ENCODE measurements around the gene C2CD4D.
"Not testable (repeated sequence)": the region's sequence is repeated elsewhere in the genome, so short reads cannot be mapped to it uniquely, and the experiment has no call there.

The C2CD4D gene

GRCh38 chr1:151885479-151885878, 45.9 kb upstream of the C2CD4D start:
- Histone ChIP-seq H3K27me3 (replicated peaks; ENCODE audit: insufficient read depth, low read length) (no peaks in the 10 kb centered on the region), H3K9ac (ENCODE audit: low read length) (no peak overlapping the region), H3K27ac (ENCODE audit: low read length) (no peak overlapping the region), H3F3A (ENCODE audit: insufficient read depth, low read length) (no peaks in the 10 kb centered on the region), H4K20me1 (ENCODE audit: insufficient read depth, low read length) (no peaks in the 10 kb centered on the region), H3K36me3 (replicated peaks; ENCODE audit: insufficient read depth, low read length) (no peaks in the 10 kb centered on the region), H3K4me3 (ENCODE audit: low read length) (no peak overlapping the region), H3K79me2 (ENCODE audit: low read length) (no peaks in the 10 kb centered on the region), H3K9me3 (replicated peaks; ENCODE audit: insufficient read depth, low read length) (no peaks in the 10 kb centered on the region), H2AFZ (ENCODE audit: low read length) (no peak overlapping the region), H3K9me2 (replicated peaks; ENCODE audit: insufficient read depth, low read length) (no peaks in the 10 kb centered on the region), H3K4me2 (ENCODE audit: low read depth, low read length) (no peak overlapping the region), H3K4me1 (ENCODE audit: low read length) (no peaks in the 10 kb centered on the region)
- no peak for DNase-seq
- TF ChIP-seq EZH2phosphoT487 (IDR thresholded peaks at IDR 0.05; ENCODE audit: low read length) (no peak), CTCF (IDR thresholded peaks at IDR 0.05; ENCODE audit: low read length) (no peak), EZH2 (optimal IDR thresholded peaks at IDR 0.05; ENCODE audit: low read depth, low read length) (no peak)

- H3K9me3 ChIP-seq (replicated peaks; ENCODE audit: insufficient read depth, low read length); H3K9me2 ChIP-seq (replicated peaks; ENCODE audit: insufficient read depth, low read length); H3K27me3 ChIP-seq (replicated peaks; ENCODE audit: insufficient read depth, low read length); H3K27ac ChIP-seq (ENCODE audit: low read length); H3K79me2 ChIP-seq (ENCODE audit: low read length); H3K4me3 ChIP-seq (ENCODE audit: low read length); H2AFZ ChIP-seq (ENCODE audit: low read length); H3K9ac ChIP-seq (ENCODE audit: low read length); H3K4me1 ChIP-seq (ENCODE audit: low read length); H3F3A ChIP-seq (ENCODE audit: insufficient read depth, low read length); H4K20me1 ChIP-seq (ENCODE audit: insufficient read depth, low read length); DNase-seq; H3K36me3 ChIP-seq (replicated peaks; ENCODE audit: insufficient read depth, low read length); H3K4me2 ChIP-seq (ENCODE audit: low read depth, low read length): not testable (repeated sequence)
Measured at GRCh38 chr1:151884879-151885278, 45.3 kb upstream of the C2CD4D start.

GRCh38 chr1:151884445-151884844, 44.8 kb upstream of the C2CD4D start:
- H3K4me2 ChIP-seq (ENCODE audit: low read depth, low read length); H4K20me1 ChIP-seq (ENCODE audit: insufficient read depth, low read length): not testable (repeated sequence)

GRCh38 chr1:151883898-151884297, 44.3 kb upstream of the C2CD4D start:
- H3K4me2 ChIP-seq (ENCODE audit: low read depth, low read length); H3K27me3 ChIP-seq (replicated peaks; ENCODE audit: insufficient read depth, low read length); H3K36me3 ChIP-seq (replicated peaks; ENCODE audit: insufficient read depth, low read length); H3K9ac ChIP-seq (ENCODE audit: low read length); DNase-seq; H3K4me1 ChIP-seq (ENCODE audit: low read length); H3K4me3 ChIP-seq (ENCODE audit: low read length); H3F3A ChIP-seq (ENCODE audit: insufficient read depth, low read length); H4K20me1 ChIP-seq (ENCODE audit: insufficient read depth, low read length); H3K27ac ChIP-seq (ENCODE audit: low read length); H3K9me2 ChIP-seq (replicated peaks; ENCODE audit: insufficient read depth, low read length); H3K9me3 ChIP-seq (replicated peaks; ENCODE audit: insufficient read depth, low read length); H3K79me2 ChIP-seq (ENCODE audit: low read length); H2AFZ ChIP-seq (ENCODE audit: low read length): not testable (repeated sequence)

More at GRCh38 chr1:151884445-151884844, 44.8 kb upstream of the C2CD4D start:
- not testable (repeated sequence) for H3K9me2 ChIP-seq (replicated peaks; ENCODE audit: insufficient read depth, low read length); H3K9me3 ChIP-seq (replicated peaks; ENCODE audit: insufficient read depth, low read length); DNase-seq; H3K4me1 ChIP-seq (ENCODE audit: low read length); H3K36me3 ChIP-seq (replicated peaks; ENCODE audit: insufficient read depth, low read length); H3K27ac ChIP-seq (ENCODE audit: low read length); H3F3A ChIP-seq (ENCODE audit: insufficient read depth, low read length); H3K4me3 ChIP-seq (ENCODE audit: low read length); H3K9ac ChIP-seq (ENCODE audit: low read length); H3K27me3 ChIP-seq (replicated peaks; ENCODE audit: insufficient read depth, low read length); H3K79me2 ChIP-seq (ENCODE audit: low read length); H2AFZ ChIP-seq (ENCODE audit: low read length)

GRCh38 chr1:151882918-151883317, 43.3 kb upstream of the C2CD4D start:
- DNase-seq; H3K9me2 ChIP-seq (replicated peaks; ENCODE audit: insufficient read depth, low read length); H3K4me1 ChIP-seq (ENCODE audit: low read length); H3K9me3 ChIP-seq (replicated peaks; ENCODE audit: insufficient read depth, low read length); H3K27ac ChIP-seq (ENCODE audit: low read length); H3F3A ChIP-seq (ENCODE audit: insufficient read depth, low read length); H3K79me2 ChIP-seq (ENCODE audit: low read length); H3K4me2 ChIP-seq (ENCODE audit: low read depth, low read length); H3K36me3 ChIP-seq (replicated peaks; ENCODE audit: insufficient read depth, low read length); H3K9ac ChIP-seq (ENCODE audit: low read length); H3K4me3 ChIP-seq (ENCODE audit: low read length); H3K27me3 ChIP-seq (replicated peaks; ENCODE audit: insufficient read depth, low read length); H4K20me1 ChIP-seq (ENCODE audit: insufficient read depth, low read length); H2AFZ ChIP-seq (ENCODE audit: low read length): not testable (repeated sequence)

All from MM.1S (cell line).